ENCODE data around the gene CPHXL2.

Gene CPHXL2

GRCh38 chr16:75647112-75647491 lies 29.7 kb downstream of the CPHXL2 start:
- no peak for TF ChIP-seq CTCF (IDR thresholded peaks at IDR 0.05; ENCODE audit: low read length, missing control alignments)
- peak overlapping the region; percentile 96 for H3K4me3 ChIP-seq (replicated peaks; ENCODE audit: low read depth, low read length)
- no peak for DNase-seq (ENCODE audit: low read depth)

- no peak for TF ChIP-seq CTCF (IDR thresholded peaks at IDR 0.05; ENCODE audit: low read length, missing control alignments)
- H3K4me3 ChIP-seq (replicated peaks; ENCODE audit: low read depth, low read length), result no peak overlapping the region
- DNase-seq (ENCODE audit: low read depth), result no peak
These were observed 32.4 kb downstream of the CPHXL2 start for GRCh38 chr16:75644240-75645012.

GRCh38 chr16:75640598-75640997 lies 36.2 kb downstream of the CPHXL2 start:
- DNase-seq (ENCODE audit: low read depth), result no peak
- no peak overlapping the region for H3K4me3 ChIP-seq (replicated peaks; ENCODE audit: low read depth, low read length)
- no peak for TF ChIP-seq CTCF (IDR thresholded peaks at IDR 0.05; ENCODE audit: low read length, missing control alignments)

- H3K4me3 ChIP-seq (replicated peaks; ENCODE audit: low read depth, low read length), result no peak overlapping the region
- DNase-seq (ENCODE audit: low read depth), result no peak
- TF ChIP-seq CTCF (IDR thresholded peaks at IDR 0.05; ENCODE audit: low read length, missing control alignments), result no peak
These were observed 41.8 kb downstream of the CPHXL2 start for GRCh38 chr16:75635036-75635435.

GRCh38 chr16:75632857-75633256 lies 44.0 kb downstream of the CPHXL2 start:
- no peak for DNase-seq (ENCODE audit: low read depth)
- no peak for TF ChIP-seq CTCF (IDR thresholded peaks at IDR 0.05; ENCODE audit: low read length, missing control alignments)
- no peak overlapping the region for H3K4me3 ChIP-seq (replicated peaks; ENCODE audit: low read depth, low read length)

GRCh38 chr16:75630052-75630451 lies 46.8 kb downstream of the CPHXL2 start:
- no peak for TF ChIP-seq CTCF (IDR thresholded peaks at IDR 0.05; ENCODE audit: low read length, missing control alignments)
- DNase-seq (ENCODE audit: low read depth), result no peak
- H3K4me3 ChIP-seq (replicated peaks; ENCODE audit: low read depth, low read length), result no peak overlapping the region

- no peak for TF ChIP-seq CTCF (IDR thresholded peaks at IDR 0.05; ENCODE audit: low read length, missing control alignments)
- no peak for DNase-seq (ENCODE audit: low read depth)
- no peak overlapping the region for H3K4me3 ChIP-seq (replicated peaks; ENCODE audit: low read depth, low read length)
These were observed 47.7 kb downstream of the CPHXL2 start for GRCh38 chr16:75629132-75629531.

All from fibroblast of pulmonary artery (primary cell).